IMR-90 (cell line): ENCODE results near the gene NCAPD3. TPM values are rescaled to one million over a fixed set of nuclear protein-coding genes. Genes with fewer than 3 reads are reported as not detected.

ENCODE experiments used
- ATAC-seq: fragments of 200-7000 bp; cut with Tn5 transposase; 2 replicates; pipeline ENCODE4 v1.9.1; 2020; ENCODE audit warnings: low read depth, mild to moderate bottlenecking, moderate library complexity
- BruUV-seq: library from RNA; stranded (reverse); fragments of 400-500 nt; replicated peaks from 2 replicates; lab custom pipeline; 2021; lab: Mats Ljungman, UMichigan
- CTCF ChIA-PET: fragments of 300-600 bp; formaldehyde crosslinking; extraction: SDS; loops from one replicate; lab custom pipeline; 2021; ENCODE audit warnings: antibody characterized with exemption; lab: Yijun Ruan, JAX
- POLR2A ChIA-PET: fragments of 300-600 bp; sonication (Branson Sonifier 250); formaldehyde crosslinking; loops from one replicate; lab custom pipeline; 2022; ENCODE audit warnings: antibody characterized with exemption; ENCODE audit not compliant: unreplicated experiment; lab: Charles Lee
- DNase-seq: peaks from one replicate; pipeline ENCODE4 v3.0.0; 2013
- H2AFZ ChIP-seq: replicated peaks from 2 replicates; pipeline ENCODE3; 2013; ENCODE audit warnings: low read length, mild to moderate bottlenecking; ENCODE audit not compliant: poor library complexity
- H2AK5ac ChIP-seq: 2 replicates; pipeline ENCODE4 v1.6.1; 2013; ENCODE audit warnings: low read depth, low read length, inconsistent platforms
- H2AK9ac ChIP-seq: replicated peaks from 2 replicates; pipeline ENCODE3; 2013; ENCODE audit warnings: mild to moderate bottlenecking, low read depth, low read length, moderate library complexity; ENCODE audit not compliant: poor library complexity
- H2BK120ac ChIP-seq: 2 replicates; pipeline ENCODE4 v1.6.1; 2013; ENCODE audit warnings: low read depth, low read length, inconsistent platforms
- H2BK15ac ChIP-seq: 3 replicates; pipeline ENCODE4 v1.6.1; 2013; ENCODE audit warnings: low read depth, low read length, inconsistent platforms
- H2BK20ac ChIP-seq: 2 replicates; pipeline ENCODE4 v1.6.1; 2013; ENCODE audit warnings: low read depth, mild to moderate bottlenecking, inconsistent platforms, low read length, moderate library complexity
- H2BK5ac ChIP-seq: 2 replicates; pipeline ENCODE4 v1.6.1; 2013; ENCODE audit warnings: mild to moderate bottlenecking, low read depth, low read length, inconsistent platforms; ENCODE audit not compliant: poor library complexity, severe bottlenecking
- H3K14ac ChIP-seq: replicated peaks from 2 replicates; pipeline ENCODE4 v1.6.1; 2013; ENCODE audit warnings: low read depth, low read length, inconsistent platforms
- H3K18ac ChIP-seq: 2 replicates; pipeline ENCODE4 v1.6.1; 2013; ENCODE audit warnings: low read depth, low read length, control low read depth
- H3K23ac ChIP-seq: 2 replicates; pipeline ENCODE4 v1.6.1; 2013; ENCODE audit warnings: low read depth, low read length, inconsistent platforms
- H3K27ac ChIP-seq: 2 replicates; pipeline ENCODE4 v1.5.1; 2013; ENCODE audit warnings: mild to moderate bottlenecking, control low read depth, low read length; ENCODE audit not compliant: insufficient read depth
- H3K27me3 ChIP-seq: 2 replicates; pipeline ENCODE4 v1.6.1; 2013; ENCODE audit warnings: low read length; ENCODE audit not compliant: control insufficient read depth, insufficient read depth
- H3K36me3 ChIP-seq: 2 replicates; pipeline ENCODE4 v1.6.1; 2013; ENCODE audit warnings: low read length, mixed read lengths; ENCODE audit not compliant: control insufficient read depth, insufficient read depth
- H3K4ac ChIP-seq: 2 replicates; pipeline ENCODE4 v1.6.1; 2013; ENCODE audit warnings: low read depth, low read length, inconsistent platforms
- H3K4me1 ChIP-seq: 2 replicates; pipeline ENCODE4 v1.6.1; 2013; ENCODE audit warnings: low read length, mixed read lengths; ENCODE audit not compliant: control insufficient read depth, insufficient read depth
- H3K4me2 ChIP-seq: 2 replicates; pipeline ENCODE4 v1.6.1; 2013; ENCODE audit warnings: low read depth, mild to moderate bottlenecking, control low read depth, low read length, moderate library complexity
- H3K4me3 ChIP-seq: 2 replicates; pipeline ENCODE4 v1.5.1; 2013; ENCODE audit warnings: low read depth, mild to moderate bottlenecking, control low read depth, low read length, moderate library complexity; ENCODE audit not compliant: insufficient read depth
- H3K56ac ChIP-seq: 2 replicates; pipeline ENCODE4 v1.6.1; 2013; ENCODE audit warnings: low read length, inconsistent platforms; ENCODE audit not compliant: insufficient read depth; ENCODE audit errors: extremely low read depth
- H3K79me1 ChIP-seq, 2 experiments: 2 replicates each; pipeline ENCODE4 v1.6.1; 2013; ENCODE audit warnings: low read length in 2 of 2, inconsistent platforms in 1 of 2, low read depth in 1 of 2
- H3K9ac ChIP-seq: 2 replicates; pipeline ENCODE4 v1.6.1; 2013; ENCODE audit warnings: low read depth, low read length, control low read depth
- H3K9me1 ChIP-seq: 2 replicates; pipeline ENCODE4 v1.6.1; 2013; ENCODE audit warnings: low read length, inconsistent platforms; ENCODE audit not compliant: insufficient read depth
- H3K9me3 ChIP-seq: 2 replicates; pipeline ENCODE4 v1.6.1; 2013; ENCODE audit warnings: low read length; ENCODE audit not compliant: control insufficient read depth, insufficient read depth
- H4K20me1 ChIP-seq: 2 replicates; pipeline ENCODE4 v1.6.1; 2013; ENCODE audit warnings: low read length, inconsistent platforms; ENCODE audit not compliant: insufficient read depth
- H4K5ac ChIP-seq: 2 replicates; pipeline ENCODE4 v1.6.1; 2013; ENCODE audit warnings: mild to moderate bottlenecking, low read depth, low read length, control low read depth
- H4K8ac ChIP-seq, 2 experiments: 2 replicates each; pipeline ENCODE4 v1.6.1; 2013; ENCODE audit warnings: low read depth in 2 of 2, low read length in 2 of 2, control low read depth in 1 of 2, inconsistent platforms in 1 of 2
- H4K91ac ChIP-seq: 2 replicates; pipeline ENCODE4 v1.6.1; 2013; ENCODE audit warnings: low read depth, low read length, inconsistent platforms; ENCODE audit not compliant: insufficient read depth
- CEBPB ChIP-seq: IDR thresholded peaks from 2 replicates; pipeline ENCODE4 v1.6.1; 2012; ENCODE audit warnings: low read depth, low read length, improper control_type of control experiment
- ELK1 ChIP-seq: fragments of 150-350 bp; IDR thresholded peaks from 2 replicates; pipeline ENCODE4 v1.6.1; 2016; ENCODE audit warnings: low read depth, mild to moderate bottlenecking, low read length, moderate library complexity, borderline replicate concordance
- FOS ChIP-seq: fragments of 150-350 bp; IDR thresholded peaks from 2 replicates; pipeline ENCODE4 v1.6.1; 2016; ENCODE audit warnings: low read depth, low read length
- MAZ ChIP-seq: IDR thresholded peaks from 2 replicates; pipeline ENCODE4 v1.6.1; 2012; ENCODE audit warnings: low read depth, mild to moderate bottlenecking, low read length, improper control_type of control experiment, moderate library complexity, borderline replicate concordance
- NFE2L2 ChIP-seq: fragments of 150-350 bp; IDR thresholded peaks from 2 replicates; pipeline ENCODE4 v1.6.1; 2016; ENCODE audit warnings: low read depth, mild to moderate bottlenecking, low read length
- POLR2A ChIP-seq: IDR thresholded peaks from 2 replicates; pipeline ENCODE4 v1.6.1; 2012; ENCODE audit warnings: mild to moderate bottlenecking, low read depth, low read length
- RAD21 ChIP-seq: IDR thresholded peaks from 2 replicates; pipeline ENCODE4 v1.6.1; 2012; ENCODE audit warnings: low read length, improper control_type of control experiment
- RFX5 ChIP-seq: IDR thresholded peaks from 2 replicates; pipeline ENCODE4 v1.8.0; 2012; ENCODE audit warnings: low read depth, mild to moderate bottlenecking, low read length, moderate library complexity
- WGBS, 2 experiments: methylation state at CpG; one replicate each; pipeline versions ENCODE4 v1.1.5 to v1.1.7; 2013; ENCODE audit warnings: missing lambda C conversion rate in 2 of 2; ENCODE audit not compliant: insufficient read length in 1 of 2; ENCODE audit errors: extremely low coverage in 2 of 2; 5-methylcytosine and 5-hydroxymethylcytosine counted together
- dilution Hi-C: fragments of 300-500 bp; cut with HindIII; formaldehyde crosslinking; loops from one replicate; pipeline ENCODE4 v1.14.3; 2018; ENCODE audit warnings: low sequenced_read_pairs; ENCODE audit not compliant: unreplicated experiment
- in situ Hi-C: fragments of 300-500 bp; cut with MboI; formaldehyde crosslinking; loops from 3 replicates; pipeline ENCODE4 v1.14.3; 2019; ENCODE audit warnings: low sequenced_read_pairs, inconsistent platforms, mixed read lengths
- intact Hi-C: fragments of 100-400 bp; cut with micrococcal nuclease; formaldehyde crosslinking; loops from 2 replicates; pipeline ENCODE4 v1.10.0; 2022
- polyA plus RNA-seq, 3 experiments: library from polyadenylated mRNA; depleted of rRNA; stranded (reverse); fragments of >200 nt; gene quantifications; 2 replicates each; pipeline ENCODE4 v1.2.3, GENCODE V29; 2012; ENCODE audit warnings: low replicate concordance in 1 of 3
- total RNA-seq: library from RNA; depleted of rRNA; stranded (reverse); fragments of >200 nt; gene quantifications from 2 replicates; pipeline ENCODE4 v1.2.3, GENCODE V29; 2012

Gene NCAPD3
- total and polyA plus RNA-seq, 2 of the 4 experiments (the other 2 are of a cell fraction), result 18.0 to 19.2 TPM

GRCh38 chr11:134144744-134145143 lies 79.0 kb downstream of the NCAPD3 start:
- Histone ChIP-seq H2BK15ac (no peak overlapping the region), H3K4ac (no peak overlapping the region), H3K14ac (no peak overlapping the region), H2AFZ (no peak overlapping the region), H3K9me3 (no peaks in the 10 kb centered on the region), H3K4me2 (no peak overlapping the region), H3K18ac (no peak overlapping the region), H4K8ac (no peak overlapping the region), H2AK5ac (no peak overlapping the region), H3K36me3 (peaks cover 19% of the 10 kb centered on the region), H4K20me1 (peaks cover 3% of the 10 kb centered on the region; the same call in 1 of the 2 replicates), H3K23ac (no peak overlapping the region), H4K5ac (no peak overlapping the region), H3K27me3 (no peaks in the 10 kb centered on the region), H3K27ac (no peak overlapping the region), H3K56ac (no peak overlapping the region), H3K4me1 (0 out of 2 replicates have a peak, but pooled peaks cover 3% of the 10 kb centered on the region), H3K79me1 (peaks cover 0 to 6% of the 10 kb centered on the region in 2 experiments; a peak in 2 of 4 replicates), H2BK120ac (no peak overlapping the region), H3K9me1 (no peaks in the 10 kb centered on the region), H2BK20ac (no peak overlapping the region), H3K9ac (no peak overlapping the region), H3K4me3 (no peak overlapping the region), H2BK5ac (no peak overlapping the region), H2AK9ac (no peak overlapping the region), H4K91ac (no peak overlapping the region)
- in situ Hi-C loops (loop anchor here (5.0 to 10.0 kb wide), 2 partner anchors 97 to 220 kb away; no protein-coding TSS in a partner anchor), intact Hi-C loops (no loop called here), dilution Hi-C loops (no loop called here)
- DNase-seq (no peak), ATAC-seq (no peak)
- ChIA-PET POLR2A (no interaction called here), CTCF (no interaction called here)
- no peak for TF ChIP-seq FOS
- TF ChIP-seq POLR2A, result no peak
- TF ChIP-seq RAD21, result no peak
- no peak for TF ChIP-seq RFX5
- no peak for TF ChIP-seq MAZ
- no peak for TF ChIP-seq ELK1
- peak; percentile 95 for TF ChIP-seq CEBPB
- TF ChIP-seq NFE2L2, result no peak
- no TSS peak for BruUV-seq
- WGBS, 2 experiments, result 93% methylated on average over 2 of the region's 5 CpGs; no CpG with 5 or more reads in 1 of the 2 experiments
